MM.1S (cell line): ENCODE measurements around the gene PATJ.

Experiments used
- CTCF ChIP-seq: fragments of 300-600 bp; sonication (generic); IDR thresholded peaks from 2 replicates; pipeline ENCODE4 v1.5.1; 2016; ENCODE audit warnings: antibody characterized with exemption, low read length, mixed read lengths
- EZH2phosphoT487 ChIP-seq: fragments of 300-600 bp; sonication (generic); IDR thresholded peaks from 2 replicates; pipeline ENCODE4 v1.6.1; 2018; ENCODE audit warnings: antibody characterized with exemption, low read length

GRCh38 chr1:62022382-62022983 is 280.2 kb downstream of the PATJ start:
- TF ChIP-seq CTCF (no peak), EZH2phosphoT487 (no peak)
